Measurements from ENCODE around the gene SIL1. TPM values are rescaled to one million over a fixed set of nuclear protein-coding genes. Genes with fewer than 3 reads are reported as not detected.

The SIL1 gene
- total and polyA plus RNA-seq, 2 of the 4 experiments (the other 2 are of a cell fraction) = 56.1 to 66.0 TPM

DNA sequence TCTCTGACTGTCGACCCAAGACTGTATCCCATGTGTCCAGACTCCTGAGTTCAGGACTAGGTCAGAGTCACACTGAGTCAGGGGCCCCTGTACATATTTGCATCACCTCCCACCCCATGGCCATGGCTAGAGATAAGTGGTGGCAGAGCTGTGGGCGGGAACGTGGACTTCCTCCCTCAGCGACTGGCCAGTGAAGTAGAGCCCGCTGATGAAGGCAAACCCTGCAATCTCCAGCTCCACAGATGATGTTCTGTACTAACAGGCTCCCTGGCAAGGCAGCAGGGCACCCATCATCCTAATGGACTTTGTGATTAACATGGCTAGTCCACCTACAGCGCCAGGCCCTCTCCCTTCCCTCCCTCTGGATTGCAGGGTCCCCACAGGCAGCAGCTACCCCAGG, 212.5 kb downstream of the SIL1 start:
- Histone ChIP-seq H2BK120ac (ENCODE audit: low read depth, low read length) (no peak overlapping the region), H3K14ac (replicated peaks; ENCODE audit: low read depth, low read length) (no peak overlapping the region), H2BK15ac (ENCODE audit: low read depth, low read length) (no peak overlapping the region), H2AFZ (replicated peaks; ENCODE audit: low read length, poor library complexity) (no peak overlapping the region), H4K5ac (ENCODE audit: low read depth, low read length) (no peak overlapping the region), H3K56ac (ENCODE audit: extremely low read depth, insufficient read depth, low read length) (no peak overlapping the region), H4K20me1 (ENCODE audit: insufficient read depth, low read length) (no peaks in the 10 kb centered on the region), H2AK5ac (ENCODE audit: low read depth, low read length) (no peak overlapping the region), H2BK20ac (ENCODE audit: low read depth, low read length) (no peak overlapping the region), H3K4me3 (ENCODE audit: insufficient read depth, low read depth, low read length) (no peak overlapping the region), H4K91ac (ENCODE audit: insufficient read depth, low read depth, low read length) (no peak overlapping the region), H4K8ac (ENCODE audit: low read depth in 2 of 2, low read length in 2 of 2) (no peak overlapping the region), H3K4me2 (ENCODE audit: low read depth, low read length) (no peak overlapping the region), H3K36me3 (ENCODE audit: control insufficient read depth, insufficient read depth, low read length) (no peaks in the 10 kb centered on the region), H2BK5ac (ENCODE audit: low read depth, low read length, poor library complexity, severe bottlenecking) (no peak overlapping the region), H3K18ac (ENCODE audit: low read depth, low read length) (no peak overlapping the region), H3K27me3 (ENCODE audit: control insufficient read depth, insufficient read depth, low read length) (no peaks in the 10 kb centered on the region), H3K9ac (ENCODE audit: low read depth, low read length) (no peak overlapping the region), H3K4me1 (ENCODE audit: control insufficient read depth, insufficient read depth, low read length) (peaks cover 9% of the 10 kb centered on the region), H3K9me3 (ENCODE audit: control insufficient read depth, insufficient read depth, low read length) (no peaks in the 10 kb centered on the region), H2AK9ac (replicated peaks; ENCODE audit: low read depth, low read length, poor library complexity) (no peak overlapping the region), H3K27ac (ENCODE audit: insufficient read depth, low read length) (no peak overlapping the region), H3K9me1 (ENCODE audit: insufficient read depth, low read length) (peaks cover 16% of the 10 kb centered on the region), H3K23ac (ENCODE audit: low read depth, low read length) (no peak overlapping the region), H3K4ac (ENCODE audit: low read depth, low read length) (no peak overlapping the region), H3K79me1 (ENCODE audit: low read depth in 1 of 2, low read length in 2 of 2) (no peaks in the 10 kb centered on the region; a peak in 1 of 4 replicates)
- ChIA-PET CTCF (interaction anchor here (0.6 kb wide), 1 partner anchor 313 kb away, joined by 4 read pairs; no protein-coding TSS in a partner anchor), POLR2A (ENCODE audit: unreplicated experiment) (no interaction called here)
- ATAC-seq (ENCODE audit: low read depth) (no peak), DNase-seq (no peak)
- dilution Hi-C loops (cut with HindIII; ENCODE audit: low sequenced_read_pairs, unreplicated experiment) = no loop called here
- no peak for TF ChIP-seq SMC3 (IDR thresholded peaks at IDR 0.05; ENCODE audit: low read depth, low read length)
- no peak for TF ChIP-seq RCOR1 (IDR thresholded peaks at IDR 0.05; ENCODE audit: insufficient replicate concordance, low read length)
- TF ChIP-seq POLR2A (IDR thresholded peaks at IDR 0.05; ENCODE audit: low read depth, low read length) = no peak
- no peak for TF ChIP-seq NFE2L2 (IDR thresholded peaks at IDR 0.05; ENCODE audit: low read depth, low read length)
- TF ChIP-seq, protein P1, sequence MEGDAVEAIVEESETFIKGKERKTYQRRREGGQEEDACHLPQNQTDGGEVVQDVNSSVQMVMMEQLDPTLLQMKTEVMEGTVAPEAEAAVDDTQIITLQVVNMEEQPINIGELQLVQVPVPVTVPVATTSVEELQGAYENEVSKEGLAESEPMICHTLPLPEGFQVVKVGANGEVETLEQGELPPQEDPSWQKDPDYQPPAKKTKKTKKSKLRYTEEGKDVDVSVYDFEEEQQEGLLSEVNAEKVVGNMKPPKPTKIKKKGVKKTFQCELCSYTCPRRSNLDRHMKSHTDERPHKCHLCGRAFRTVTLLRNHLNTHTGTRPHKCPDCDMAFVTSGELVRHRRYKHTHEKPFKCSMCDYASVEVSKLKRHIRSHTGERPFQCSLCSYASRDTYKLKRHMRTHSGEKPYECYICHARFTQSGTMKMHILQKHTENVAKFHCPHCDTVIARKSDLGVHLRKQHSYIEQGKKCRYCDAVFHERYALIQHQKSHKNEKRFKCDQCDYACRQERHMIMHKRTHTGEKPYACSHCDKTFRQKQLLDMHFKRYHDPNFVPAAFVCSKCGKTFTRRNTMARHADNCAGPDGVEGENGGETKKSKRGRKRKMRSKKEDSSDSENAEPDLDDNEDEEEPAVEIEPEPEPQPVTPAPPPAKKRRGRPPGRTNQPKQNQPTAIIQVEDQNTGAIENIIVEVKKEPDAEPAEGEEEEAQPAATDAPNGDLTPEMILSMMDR (conservative IDR thresholded peaks at IDR 0.05; ENCODE audit: low read depth, low read length) = no peak
- TF ChIP-seq CEBPB (IDR thresholded peaks at IDR 0.05; ENCODE audit: low read depth, low read length) = no peak
- TF ChIP-seq CHD1 (IDR thresholded peaks at IDR 0.05; ENCODE audit: low read depth, low read length) = no peak
- no peak for TF ChIP-seq RAD21 (IDR thresholded peaks at IDR 0.05; ENCODE audit: low read length)
- TF ChIP-seq, protein P2, sequence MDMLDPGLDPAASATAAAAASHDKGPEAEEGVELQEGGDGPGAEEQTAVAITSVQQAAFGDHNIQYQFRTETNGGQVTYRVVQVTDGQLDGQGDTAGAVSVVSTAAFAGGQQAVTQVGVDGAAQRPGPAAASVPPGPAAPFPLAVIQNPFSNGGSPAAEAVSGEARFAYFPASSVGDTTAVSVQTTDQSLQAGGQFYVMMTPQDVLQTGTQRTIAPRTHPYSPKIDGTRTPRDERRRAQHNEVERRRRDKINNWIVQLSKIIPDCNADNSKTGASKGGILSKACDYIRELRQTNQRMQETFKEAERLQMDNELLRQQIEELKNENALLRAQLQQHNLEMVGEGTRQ (IDR thresholded peaks at IDR 0.05; ENCODE audit: low read depth, low read length) = no peak
- TF ChIP-seq, protein P3, sequence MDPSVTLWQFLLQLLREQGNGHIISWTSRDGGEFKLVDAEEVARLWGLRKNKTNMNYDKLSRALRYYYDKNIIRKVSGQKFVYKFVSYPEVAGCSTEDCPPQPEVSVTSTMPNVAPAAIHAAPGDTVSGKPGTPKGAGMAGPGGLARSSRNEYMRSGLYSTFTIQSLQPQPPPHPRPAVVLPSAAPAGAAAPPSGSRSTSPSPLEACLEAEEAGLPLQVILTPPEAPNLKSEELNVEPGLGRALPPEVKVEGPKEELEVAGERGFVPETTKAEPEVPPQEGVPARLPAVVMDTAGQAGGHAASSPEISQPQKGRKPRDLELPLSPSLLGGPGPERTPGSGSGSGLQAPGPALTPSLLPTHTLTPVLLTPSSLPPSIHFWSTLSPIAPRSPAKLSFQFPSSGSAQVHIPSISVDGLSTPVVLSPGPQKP (IDR thresholded peaks at IDR 0.05; ENCODE audit: borderline replicate concordance, low read depth, low read length) = no peak
- TF ChIP-seq MAFK (IDR thresholded peaks at IDR 0.05; ENCODE audit: low read depth, low read length) = no peak
- no peak for TF ChIP-seq MAZ (IDR thresholded peaks at IDR 0.05; ENCODE audit: borderline replicate concordance, low read depth, low read length)
- TF ChIP-seq RFX5 (IDR thresholded peaks at IDR 0.05; ENCODE audit: low read depth, low read length) = no peak
- TF ChIP-seq BHLHE40 (IDR thresholded peaks at IDR 0.05; ENCODE audit: low read depth, low read length) = no peak
- TF ChIP-seq FOS (IDR thresholded peaks at IDR 0.05; ENCODE audit: low read depth, low read length) = no peak
- no peak for TF ChIP-seq MXI1 (IDR thresholded peaks at IDR 0.05; ENCODE audit: borderline replicate concordance, low read depth, low read length)
- intact Hi-C loops (cut with micrococcal nuclease) = no loop called here
- WGBS, 2 experiments (ENCODE audit: extremely low coverage in 2 of 2, insufficient read length in 1 of 2) = no CpG with 5 or more reads among the region's 6 CpGs
- in situ Hi-C loops (cut with MboI; ENCODE audit: low sequenced_read_pairs) = no loop called here
- BruUV-seq (replicated peaks) = no TSS peak
